ENCODE data around the gene TMEM132A. TPM values are rescaled to one million over a fixed set of nuclear protein-coding genes. Genes with fewer than 3 reads are reported as not detected.

The TMEM132A gene
- polyA plus RNA-seq, 1 of the 3 experiments (the other 2 are of a cell fraction) = 66.9 TPM

GRCh38 chr11:60950933-60951605 lies 26.8 kb downstream of the TMEM132A start:
- H3K9me2 ChIP-seq = no peaks in the 10 kb centered on the region
- TF ChIP-seq TEAD4 (IDR thresholded peaks at IDR 0.05; ENCODE audit: borderline replicate concordance, insufficient read depth) (no peak), EZH2phosphoT487 (IDR thresholded peaks at IDR 0.05; ENCODE audit: borderline replicate concordance, low read depth) (no peak), POLR2AphosphoS5 (IDR thresholded peaks at IDR 0.05; ENCODE audit: low read depth, low read length) (no peak), NFIC (IDR thresholded peaks at IDR 0.05; ENCODE audit: borderline replicate concordance) (no peak), RXRA (IDR thresholded peaks at IDR 0.05; ENCODE audit: borderline replicate concordance, low read depth) (no peak), FOSL2 (IDR thresholded peaks at IDR 0.05; ENCODE audit: borderline replicate concordance, low read depth) (no peak), TAF1 (IDR thresholded peaks at IDR 0.05; ENCODE audit: borderline replicate concordance, low read depth, low read length) (no peak), RFX5 (IDR thresholded peaks at IDR 0.05; ENCODE audit: low read length) (no peak), USF2 (IDR thresholded peaks at IDR 0.05; ENCODE audit: borderline replicate concordance, low read depth, low read length) (no peak), ELF1 (IDR thresholded peaks at IDR 0.05) (no peak), RCOR1 (IDR thresholded peaks at IDR 0.05; ENCODE audit: low read length) (no peak), USF1 (IDR thresholded peaks at IDR 0.05; ENCODE audit: borderline replicate concordance, low read depth) (no peak), MAX (IDR thresholded peaks at IDR 0.05; ENCODE audit: low read depth) (no peak), REST (IDR thresholded peaks at IDR 0.05; ENCODE audit: low read depth, low read length) (no peak), SIN3A (IDR thresholded peaks at IDR 0.05; ENCODE audit: borderline replicate concordance, low read depth, low read length) (no peak), IRF3 (IDR thresholded peaks at IDR 0.05; ENCODE audit: low read depth, low read length) (no peak), RAD21 (IDR thresholded peaks at IDR 0.05; ENCODE audit: low read length) (no peak), GATA2 (CRISPR knock-in tag; IDR thresholded peaks at IDR 0.05) (no peak)
- CTCF ChIA-PET = interaction anchor here (1.3 kb wide), 1 partner anchor 9 kb away, joined by 4 read pairs; no protein-coding TSS in a partner anchor
- no peak overlapping the region for H2AFZ ChIP-seq (ENCODE audit: low read depth)
- H3K27me3 ChIP-seq (ENCODE audit: insufficient read depth) = no peaks in the 10 kb centered on the region
- H3K9me3 ChIP-seq = no peaks in the 10 kb centered on the region
- no peaks in the 10 kb centered on the region for H3K36me3 ChIP-seq (replicated peaks in 1 of 2; ENCODE audit: control insufficient read depth in 1 of 2, insufficient read depth in 2 of 2, low read length in 1 of 2)
- POLR2A ChIA-PET = no interaction called here
- no peak overlapping the region for H3K9ac ChIP-seq
- whole genome bisulfite sequencing (ENCODE audit: low lambda C conversion rate) = 84% methylated on average over 58 of the region's 86 CpGs
- H3F3A ChIP-seq (replicated peaks; ENCODE audit: insufficient read depth) = no peaks in the 10 kb centered on the region
- H4K20me1 ChIP-seq (ENCODE audit: insufficient read depth) = no peaks in the 10 kb centered on the region
- H3K4me3 ChIP-seq (ENCODE audit: low read depth in 2 of 2, low read length in 1 of 2) = no peak overlapping the region
- no peak overlapping the region for H3K4me2 ChIP-seq
- no peaks in the 10 kb centered on the region for H3K4me1 ChIP-seq (ENCODE audit: control insufficient read depth in 1 of 2, insufficient read depth in 2 of 2, low read depth in 1 of 2, low read length in 1 of 2)
- no peak overlapping the region for H3K27ac ChIP-seq (ENCODE audit: low read depth in 2 of 2, low read length in 1 of 2)
- no peak for DNase-seq
- H3K79me2 ChIP-seq (ENCODE audit: insufficient read depth) = no peaks in the 10 kb centered on the region
